A673 (cell line): Measurements from ENCODE around the gene SLC2A6. TPM values are rescaled to one million over a fixed set of nuclear protein-coding genes. Genes with fewer than 3 reads are reported as not detected.

Experiments
- BruUV-seq: library from RNA; stranded (reverse); fragments of 400-500 nt; replicated peaks from 2 replicates; lab custom pipeline; 2021; lab: Mats Ljungman, UMichigan
- CTCF ChIA-PET: fragments of 300-600 bp; sonication (Branson Sonifier 250); formaldehyde crosslinking; loops from one replicate; lab custom pipeline; 2022; ENCODE audit warnings: antibody characterized with exemption; lab: Charles Lee
- POLR2A ChIA-PET: fragments of 300-600 bp; sonication (Branson Sonifier 250); formaldehyde crosslinking; loops from one replicate; lab custom pipeline; 2022; ENCODE audit warnings: antibody characterized with exemption; ENCODE audit not compliant: low non-redundant PET; lab: Charles Lee
- DNase-seq: peaks from one replicate; pipeline ENCODE4 v3.0.0-alpha.2; 2015; ENCODE audit warnings: low spot score
- H3K27ac ChIP-seq: fragments of 200-600 bp; sonication (generic); 2 replicates; pipeline ENCODE4 v1.5.1; 2016; ENCODE audit warnings: mixed run types, low read depth, mild to moderate bottlenecking, mixed read lengths, antibody characterized with exemption, low read length; ENCODE audit not compliant: poor library complexity, severe bottlenecking
- H3K27me3 ChIP-seq: fragments of 200-600 bp; sonication (generic); replicated peaks from 2 replicates; pipeline ENCODE4 v1.6.1; 2017; ENCODE audit warnings: mixed run types, low read depth, mild to moderate bottlenecking, mixed read lengths, antibody characterized with exemption, low read length; ENCODE audit not compliant: insufficient read depth, poor library complexity
- H3K36me3 ChIP-seq: fragments of 200-600 bp; sonication (generic); 2 replicates; pipeline ENCODE4 v1.6.1; 2016; ENCODE audit warnings: mixed run types, mild to moderate bottlenecking, mixed read lengths, antibody characterized with exemption, low read length; ENCODE audit not compliant: insufficient read depth, poor library complexity, severe bottlenecking
- H3K4me1 ChIP-seq: fragments of 200-600 bp; sonication (generic); 2 replicates; pipeline ENCODE4 v1.6.1; 2017; ENCODE audit warnings: mixed run types, mild to moderate bottlenecking, mixed read lengths, antibody characterized with exemption, low read length; ENCODE audit not compliant: insufficient read depth, poor library complexity, severe bottlenecking
- H3K4me3 ChIP-seq: fragments of 200-600 bp; sonication (generic); 2 replicates; pipeline ENCODE4 v1.5.1; 2016; ENCODE audit warnings: low read depth, mixed run types, mild to moderate bottlenecking, mixed read lengths, low read length; ENCODE audit not compliant: poor library complexity, severe bottlenecking
- H3K9me3 ChIP-seq: fragments of 200-600 bp; sonication (generic); 2 replicates; pipeline ENCODE4 v1.6.1; 2016; ENCODE audit warnings: mixed run types, low read depth, mild to moderate bottlenecking, mixed read lengths, antibody characterized with exemption, low read length; ENCODE audit not compliant: poor library complexity, severe bottlenecking
- EZH2 ChIP-seq: fragments of 200-600 bp; sonication (generic); IDR thresholded peaks from 2 replicates; pipeline ENCODE4 v1.6.1; 2017; ENCODE audit warnings: borderline replicate concordance, low read depth, mild to moderate bottlenecking, mixed read lengths, antibody characterized with exemption, low read length; ENCODE audit not compliant: poor library complexity, severe bottlenecking
- intact Hi-C: fragments of 100-400 bp; cut with micrococcal nuclease; formaldehyde crosslinking; loops from one replicate; pipeline ENCODE4 v1.10.0; 2022; ENCODE audit not compliant: unreplicated experiment
- total RNA-seq: library from RNA; stranded (reverse); gene quantifications from 2 replicates; pipeline ENCODE4 v1.2.3, GENCODE V29; 2021
- TF ChIP-seq, protein P1 (sequence below): fragments of 300-800, 200-600 bp; sonication (generic); conservative IDR thresholded peaks from 2 replicates; pipeline ENCODE4 v1.5.1; 2017; ENCODE audit warnings: low read depth, mild to moderate bottlenecking, antibody characterized with exemption, low read length, moderate library complexity, mixed read lengths

SLC2A6 gene
- total RNA-seq, 1 experiment from 2014 or later: 1.8 TPM

DNA sequence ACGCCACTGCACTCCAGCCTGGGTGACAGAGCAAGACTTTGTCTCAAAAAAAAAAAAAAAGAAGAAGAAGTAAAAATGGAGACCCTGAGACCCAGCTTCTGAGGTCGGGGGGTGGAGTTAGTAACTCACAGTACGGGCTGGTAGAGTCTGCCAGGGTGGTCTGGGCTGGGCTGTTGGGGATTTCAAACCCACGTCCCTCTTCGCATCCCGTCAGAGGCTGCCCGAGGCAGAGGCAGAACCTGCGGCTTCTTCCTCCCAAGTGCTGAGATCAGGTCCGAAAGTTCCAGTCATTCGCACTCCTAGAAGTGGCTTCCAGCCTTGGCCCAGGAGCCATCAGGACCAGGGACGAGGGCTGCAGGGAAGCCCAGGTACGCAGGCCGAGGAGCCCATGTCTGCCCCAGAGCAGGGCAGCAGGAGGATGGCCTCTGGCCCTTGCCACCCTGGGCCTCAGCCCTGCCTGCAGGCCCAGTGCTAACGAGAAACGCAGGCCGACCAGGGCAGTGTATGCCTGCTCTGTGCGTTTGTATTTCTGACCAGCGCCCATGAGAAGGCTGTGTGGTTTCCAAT, 9.9 kb upstream of the SLC2A6 start:
- Histone ChIP-seq H3K36me3 (no peaks in the 10 kb centered on the region), H3K9me3 (no peaks in the 10 kb centered on the region), H3K4me1 (peaks cover 4% of the 10 kb centered on the region), H3K27ac (no peak overlapping the region), H3K27me3 (no peaks in the 10 kb centered on the region), H3K4me3 (no peak overlapping the region)
- no peak for TF ChIP-seq EZH2
- TF ChIP-seq, protein P1, sequence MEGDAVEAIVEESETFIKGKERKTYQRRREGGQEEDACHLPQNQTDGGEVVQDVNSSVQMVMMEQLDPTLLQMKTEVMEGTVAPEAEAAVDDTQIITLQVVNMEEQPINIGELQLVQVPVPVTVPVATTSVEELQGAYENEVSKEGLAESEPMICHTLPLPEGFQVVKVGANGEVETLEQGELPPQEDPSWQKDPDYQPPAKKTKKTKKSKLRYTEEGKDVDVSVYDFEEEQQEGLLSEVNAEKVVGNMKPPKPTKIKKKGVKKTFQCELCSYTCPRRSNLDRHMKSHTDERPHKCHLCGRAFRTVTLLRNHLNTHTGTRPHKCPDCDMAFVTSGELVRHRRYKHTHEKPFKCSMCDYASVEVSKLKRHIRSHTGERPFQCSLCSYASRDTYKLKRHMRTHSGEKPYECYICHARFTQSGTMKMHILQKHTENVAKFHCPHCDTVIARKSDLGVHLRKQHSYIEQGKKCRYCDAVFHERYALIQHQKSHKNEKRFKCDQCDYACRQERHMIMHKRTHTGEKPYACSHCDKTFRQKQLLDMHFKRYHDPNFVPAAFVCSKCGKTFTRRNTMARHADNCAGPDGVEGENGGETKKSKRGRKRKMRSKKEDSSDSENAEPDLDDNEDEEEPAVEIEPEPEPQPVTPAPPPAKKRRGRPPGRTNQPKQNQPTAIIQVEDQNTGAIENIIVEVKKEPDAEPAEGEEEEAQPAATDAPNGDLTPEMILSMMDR: no peak
- intact Hi-C loops: no loop called here
- BruUV-seq: no TSS peak
- DNase-seq: no peak
- ChIA-PET POLR2A (no interaction called here), CTCF (no interaction called here)

DNA sequence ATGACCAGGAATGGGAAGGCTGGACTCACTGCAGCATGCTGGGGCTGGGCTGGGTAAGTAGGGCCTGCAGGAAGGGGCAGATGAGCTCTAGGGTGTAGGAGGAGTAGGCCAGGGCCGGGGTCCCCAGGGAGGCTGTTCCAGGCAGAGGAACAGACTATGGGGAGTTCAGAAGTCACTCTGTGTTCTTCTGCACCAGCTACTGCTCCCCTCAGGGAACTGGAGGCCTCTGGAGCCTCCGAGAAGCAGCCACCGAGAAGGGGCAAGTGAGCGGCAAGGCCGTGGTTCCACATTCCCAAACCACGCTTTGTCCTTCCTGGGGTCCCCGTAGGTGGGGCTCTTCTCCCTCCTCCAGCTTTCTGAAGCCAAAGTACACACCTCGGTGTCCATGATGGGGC, 8.4 kb upstream of the SLC2A6 start:
- POLR2A ChIA-PET: no interaction called here
- intact Hi-C loops: loop anchor here (2.0 kb wide), 1 partner anchor 81 kb away; no protein-coding TSS in a partner anchor

DNA sequence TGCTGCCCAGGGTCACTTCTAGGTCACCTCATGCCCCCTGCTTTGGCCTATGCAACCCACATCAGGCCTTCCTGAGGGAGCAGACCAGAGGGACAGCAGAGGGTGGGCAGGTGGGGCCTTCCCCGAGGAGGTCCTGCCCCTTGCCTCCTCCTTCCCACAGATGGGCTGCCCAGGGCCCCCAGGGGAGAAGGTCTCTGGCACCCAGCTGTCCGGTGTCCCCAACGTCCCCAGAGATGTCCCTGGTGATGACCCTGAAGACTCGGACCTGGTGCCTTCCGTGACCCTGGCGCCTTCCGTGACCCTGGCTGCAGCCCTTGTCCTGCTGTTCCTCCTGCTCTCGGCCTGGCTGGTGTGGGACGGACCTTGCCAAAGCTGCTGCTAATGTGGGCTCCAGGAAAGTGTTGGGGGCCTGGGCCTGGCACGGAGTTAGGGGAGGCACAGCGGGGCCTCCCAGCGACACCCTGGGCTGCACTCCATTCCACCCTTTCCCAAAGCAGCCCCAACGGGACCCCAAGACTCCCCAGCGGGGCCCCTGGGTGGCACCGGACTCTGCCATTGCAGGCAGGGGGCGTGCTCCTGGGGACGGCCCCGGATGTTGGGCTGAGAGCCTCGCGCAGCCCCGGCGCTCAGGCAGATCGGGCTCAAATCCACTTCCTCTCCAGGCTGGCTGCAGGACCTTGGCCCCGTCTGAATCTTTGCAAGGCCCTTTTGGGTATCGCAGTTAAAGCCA, 6.8 kb upstream of the SLC2A6 start:
- no peak overlapping the region for H3K27ac ChIP-seq
- BruUV-seq: no TSS peak
- no peak for DNase-seq

More for the DNA sequence above, 8.4 kb upstream of the SLC2A6 start:
- no peak overlapping the region for H3K27ac ChIP-seq
- no peaks in the 10 kb centered on the region for H3K36me3 ChIP-seq
- no peaks in the 10 kb centered on the region for H3K27me3 ChIP-seq
- H3K4me3 ChIP-seq: no peak overlapping the region
- no peak for DNase-seq
- CTCF ChIA-PET: interaction anchor here (0.5 kb wide), 2 partner anchors 16 to 302 kb away, joined by 4 to 7 read pairs; no protein-coding TSS in a partner anchor
- no TSS peak for BruUV-seq
- no peak for TF ChIP-seq EZH2
- TF ChIP-seq, protein P1: no peak
- peaks cover 4% of the 10 kb centered on the region for H3K4me1 ChIP-seq
- no peaks in the 10 kb centered on the region for H3K9me3 ChIP-seq

More for the DNA sequence above, 6.8 kb upstream of the SLC2A6 start:
- ChIA-PET CTCF (interaction anchor here (2.2 kb wide), 1 partner anchor 299 kb away, joined by 17 read pairs; no protein-coding TSS in a partner anchor), POLR2A (interaction anchor here (0.6 kb wide), 2 partner anchors 125 to 136 kb away, joined by 3 read pairs; no protein-coding TSS in a partner anchor)
- Histone ChIP-seq H3K36me3 (no peaks in the 10 kb centered on the region), H3K4me3 (no peak overlapping the region), H3K27me3 (no peaks in the 10 kb centered on the region), H3K4me1 (peaks cover 4% of the 10 kb centered on the region), H3K9me3 (no peaks in the 10 kb centered on the region)
- TF ChIP-seq EZH2: no peak
- TF ChIP-seq, protein P1: no peak
- intact Hi-C loops: loop anchor here (1.0 to 2.0 kb wide), 4 partner anchors 79 to 463 kb away; no protein-coding TSS in a partner anchor
